Measurements from ENCODE around the gene NANOG. TPM values are rescaled to one million over a fixed set of nuclear protein-coding genes. Genes with fewer than 3 reads are reported as not detected.

NANOG gene
- polyA plus RNA-seq, 1 of the 3 experiments (the other 2 are of a cell fraction), result not detected

DNA sequence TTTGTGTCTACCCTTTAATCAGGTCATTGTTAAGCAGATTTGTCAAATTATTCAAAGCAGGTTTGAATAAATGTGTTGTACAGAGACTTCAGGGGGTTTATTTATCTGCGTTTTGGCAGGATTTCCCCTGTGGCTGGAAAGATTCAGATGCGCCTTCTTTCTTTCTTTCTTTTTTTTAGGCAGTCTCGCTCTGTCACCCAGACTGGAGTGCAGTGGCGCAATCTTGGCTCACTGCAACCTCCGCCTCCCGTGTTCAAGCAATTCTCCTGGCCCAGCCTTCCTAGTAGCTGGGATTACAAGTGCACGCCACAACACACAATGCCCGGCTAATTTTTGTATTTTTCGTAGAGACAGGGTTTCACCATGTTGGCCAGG is 30.4 kb upstream of the NANOG start:
- TF ChIP-seq, protein P1, sequence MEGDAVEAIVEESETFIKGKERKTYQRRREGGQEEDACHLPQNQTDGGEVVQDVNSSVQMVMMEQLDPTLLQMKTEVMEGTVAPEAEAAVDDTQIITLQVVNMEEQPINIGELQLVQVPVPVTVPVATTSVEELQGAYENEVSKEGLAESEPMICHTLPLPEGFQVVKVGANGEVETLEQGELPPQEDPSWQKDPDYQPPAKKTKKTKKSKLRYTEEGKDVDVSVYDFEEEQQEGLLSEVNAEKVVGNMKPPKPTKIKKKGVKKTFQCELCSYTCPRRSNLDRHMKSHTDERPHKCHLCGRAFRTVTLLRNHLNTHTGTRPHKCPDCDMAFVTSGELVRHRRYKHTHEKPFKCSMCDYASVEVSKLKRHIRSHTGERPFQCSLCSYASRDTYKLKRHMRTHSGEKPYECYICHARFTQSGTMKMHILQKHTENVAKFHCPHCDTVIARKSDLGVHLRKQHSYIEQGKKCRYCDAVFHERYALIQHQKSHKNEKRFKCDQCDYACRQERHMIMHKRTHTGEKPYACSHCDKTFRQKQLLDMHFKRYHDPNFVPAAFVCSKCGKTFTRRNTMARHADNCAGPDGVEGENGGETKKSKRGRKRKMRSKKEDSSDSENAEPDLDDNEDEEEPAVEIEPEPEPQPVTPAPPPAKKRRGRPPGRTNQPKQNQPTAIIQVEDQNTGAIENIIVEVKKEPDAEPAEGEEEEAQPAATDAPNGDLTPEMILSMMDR (IDR thresholded peaks at IDR 0.05), result no peak
- TF ChIP-seq MAX (IDR thresholded peaks at IDR 0.05; ENCODE audit: low read depth) (no peak), TAF1 (IDR thresholded peaks at IDR 0.05; ENCODE audit: borderline replicate concordance, low read depth, low read length) (no peak), RAD21 (IDR thresholded peaks at IDR 0.05; ENCODE audit: low read length) (no peak), FOXJ3 (CRISPR knock-in tag; IDR thresholded peaks at IDR 0.05) (no peak), MEF2A (IDR thresholded peaks at IDR 0.05; ENCODE audit: borderline replicate concordance, low read depth) (no peak), EP300 (IDR thresholded peaks at IDR 0.05; ENCODE audit: borderline replicate concordance in 1 of 2, low read depth in 1 of 2, low read length in 1 of 2) (no peak)
- TF ChIP-seq, protein P2, sequence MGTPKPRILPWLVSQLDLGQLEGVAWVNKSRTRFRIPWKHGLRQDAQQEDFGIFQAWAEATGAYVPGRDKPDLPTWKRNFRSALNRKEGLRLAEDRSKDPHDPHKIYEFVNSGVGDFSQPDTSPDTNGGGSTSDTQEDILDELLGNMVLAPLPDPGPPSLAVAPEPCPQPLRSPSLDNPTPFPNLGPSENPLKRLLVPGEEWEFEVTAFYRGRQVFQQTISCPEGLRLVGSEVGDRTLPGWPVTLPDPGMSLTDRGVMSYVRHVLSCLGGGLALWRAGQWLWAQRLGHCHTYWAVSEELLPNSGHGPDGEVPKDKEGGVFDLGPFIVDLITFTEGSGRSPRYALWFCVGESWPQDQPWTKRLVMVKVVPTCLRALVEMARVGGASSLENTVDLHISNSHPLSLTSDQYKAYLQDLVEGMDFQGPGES (IDR thresholded peaks at IDR 0.05; ENCODE audit: low read depth, low read length), result no peak
- TF ChIP-seq, protein P3, sequence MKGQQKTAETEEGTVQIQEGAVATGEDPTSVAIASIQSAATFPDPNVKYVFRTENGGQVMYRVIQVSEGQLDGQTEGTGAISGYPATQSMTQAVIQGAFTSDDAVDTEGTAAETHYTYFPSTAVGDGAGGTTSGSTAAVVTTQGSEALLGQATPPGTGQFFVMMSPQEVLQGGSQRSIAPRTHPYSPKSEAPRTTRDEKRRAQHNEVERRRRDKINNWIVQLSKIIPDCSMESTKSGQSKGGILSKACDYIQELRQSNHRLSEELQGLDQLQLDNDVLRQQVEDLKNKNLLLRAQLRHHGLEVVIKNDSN (IDR thresholded peaks at IDR 0.05; ENCODE audit: borderline replicate concordance, low read depth), result no peak
- no peak overlapping the region for H3K27ac ChIP-seq (ENCODE audit: low read depth in 2 of 2, low read length in 1 of 2)
- CTCF ChIA-PET, result no interaction called here
- H3K4me1 ChIP-seq (ENCODE audit: control insufficient read depth in 1 of 2, insufficient read depth in 2 of 2, low read depth in 1 of 2, low read length in 1 of 2), result no peaks in the 10 kb centered on the region
- H3K79me2 ChIP-seq (ENCODE audit: insufficient read depth), result no peaks in the 10 kb centered on the region
- H3K4me2 ChIP-seq, result no peak overlapping the region
- H2AFZ ChIP-seq (ENCODE audit: low read depth), result no peak overlapping the region
- no peaks in the 10 kb centered on the region for H3K9me3 ChIP-seq
- H3K27me3 ChIP-seq (ENCODE audit: insufficient read depth), result peaks cover 62% of the 10 kb centered on the region
- 14% methylated on average over 9 of the region's 9 CpGs for WGBS (ENCODE audit: low lambda C conversion rate)
- H3F3A ChIP-seq (replicated peaks; ENCODE audit: insufficient read depth), result no peaks in the 10 kb centered on the region
- DNase-seq, result no peak
- no peaks in the 10 kb centered on the region for H3K36me3 ChIP-seq (replicated peaks in 1 of 2; ENCODE audit: control insufficient read depth in 1 of 2, insufficient read depth in 2 of 2, low read length in 1 of 2)
- POLR2A ChIA-PET, result no interaction called here
- H4K20me1 ChIP-seq (ENCODE audit: insufficient read depth), result no peaks in the 10 kb centered on the region
- H3K4me3 ChIP-seq (ENCODE audit: low read depth in 2 of 2, low read length in 1 of 2), result no peak overlapping the region
- no peaks in the 10 kb centered on the region for H3K9me2 ChIP-seq
- no peak overlapping the region for H3K9ac ChIP-seq

- Histone ChIP-seq H3K27ac (ENCODE audit: low read depth in 2 of 2, low read length in 1 of 2) (no peak overlapping the region), H3K4me2 (no peak overlapping the region), H3K9ac (no peak overlapping the region), H2AFZ (ENCODE audit: low read depth) (no peak overlapping the region), H3K9me2 (no peaks in the 10 kb centered on the region), H3F3A (replicated peaks; ENCODE audit: insufficient read depth) (peaks cover 3% of the 10 kb centered on the region), H4K20me1 (ENCODE audit: insufficient read depth) (no peaks in the 10 kb centered on the region), H3K4me3 (ENCODE audit: low read depth in 2 of 2, low read length in 1 of 2) (no peak overlapping the region), H3K36me3 (replicated peaks in 1 of 2; ENCODE audit: control insufficient read depth in 1 of 2, insufficient read depth in 2 of 2, low read length in 1 of 2) (no peaks in the 10 kb centered on the region), H3K27me3 (ENCODE audit: insufficient read depth) (peaks cover 49% of the 10 kb centered on the region), H3K4me1 (ENCODE audit: control insufficient read depth in 1 of 2, insufficient read depth in 2 of 2, low read depth in 1 of 2, low read length in 1 of 2) (no peaks in the 10 kb centered on the region), H3K79me2 (ENCODE audit: insufficient read depth) (no peaks in the 10 kb centered on the region), H3K9me3 (no peaks in the 10 kb centered on the region)
- no peak for DNase-seq
- WGBS (ENCODE audit: low lambda C conversion rate), result 15% methylated on average over 3 of the region's 3 CpGs
- CTCF ChIA-PET, result no interaction called here
- no peak for TF ChIP-seq FOXM1 (IDR thresholded peaks at IDR 0.05; ENCODE audit: low read depth)
- TF ChIP-seq GATA2 (CRISPR knock-in tag; IDR thresholded peaks at IDR 0.05), result no peak
- no peak for TF ChIP-seq TCF12 (IDR thresholded peaks at IDR 0.05)
- TF ChIP-seq, protein P3 (IDR thresholded peaks at IDR 0.05; ENCODE audit: borderline replicate concordance, low read depth), result no peak
- no peak for TF ChIP-seq SMC3 (IDR thresholded peaks at IDR 0.05; ENCODE audit: low read depth, low read length)
- no peak for TF ChIP-seq POLR2AphosphoS5 (IDR thresholded peaks at IDR 0.05; ENCODE audit: low read depth, low read length)
- TF ChIP-seq RCOR1 (IDR thresholded peaks at IDR 0.05; ENCODE audit: low read length), result no peak
- no peak for TF ChIP-seq MXI1 (IDR thresholded peaks at IDR 0.05; ENCODE audit: low read depth, low read length)
- TF ChIP-seq, protein P1 (IDR thresholded peaks at IDR 0.05), result no peak
- no peak for TF ChIP-seq YY1 (IDR thresholded peaks at IDR 0.05; ENCODE audit: low read depth)
- no peak for TF ChIP-seq MEF2A (IDR thresholded peaks at IDR 0.05; ENCODE audit: borderline replicate concordance, low read depth)
- POLR2A ChIA-PET, result no interaction called here
Observed at GRCh38 chr12:7769999-7770398, 19.2 kb upstream of the NANOG start.
